SIG-M5 treated with dmso at 0.1 percent for 504 hours (cell line): Measurements from ENCODE around the gene PTPN20.
"Not testable (repeated sequence)": the region's sequence is repeated elsewhere in the genome, so short reads cannot be mapped to it uniquely, and the experiment has no call there.

Source experiments
- DNase-seq: peaks from one replicate; lab custom pipeline; 2025; ENCODE audit not compliant: unreplicated experiment; lab: John Stamatoyannopoulos, UW

The PTPN20 gene, protein sequence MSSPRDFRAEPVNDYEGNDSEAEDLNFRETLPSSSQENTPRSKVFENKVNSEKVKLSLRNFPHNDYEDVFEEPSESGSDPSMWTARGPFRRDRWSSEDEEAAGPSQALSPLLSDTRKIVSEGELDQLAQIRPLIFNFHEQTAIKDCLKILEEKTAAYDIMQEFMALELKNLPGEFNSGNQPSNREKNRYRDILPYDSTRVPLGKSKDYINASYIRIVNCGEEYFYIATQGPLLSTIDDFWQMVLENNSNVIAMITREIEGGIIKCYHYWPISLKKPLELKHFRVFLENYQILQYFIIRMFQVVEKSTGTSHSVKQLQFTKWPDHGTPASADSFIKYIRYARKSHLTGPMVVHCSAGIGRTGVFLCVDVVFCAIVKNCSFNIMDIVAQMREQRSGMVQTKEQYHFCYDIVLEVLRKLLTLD

DNA sequence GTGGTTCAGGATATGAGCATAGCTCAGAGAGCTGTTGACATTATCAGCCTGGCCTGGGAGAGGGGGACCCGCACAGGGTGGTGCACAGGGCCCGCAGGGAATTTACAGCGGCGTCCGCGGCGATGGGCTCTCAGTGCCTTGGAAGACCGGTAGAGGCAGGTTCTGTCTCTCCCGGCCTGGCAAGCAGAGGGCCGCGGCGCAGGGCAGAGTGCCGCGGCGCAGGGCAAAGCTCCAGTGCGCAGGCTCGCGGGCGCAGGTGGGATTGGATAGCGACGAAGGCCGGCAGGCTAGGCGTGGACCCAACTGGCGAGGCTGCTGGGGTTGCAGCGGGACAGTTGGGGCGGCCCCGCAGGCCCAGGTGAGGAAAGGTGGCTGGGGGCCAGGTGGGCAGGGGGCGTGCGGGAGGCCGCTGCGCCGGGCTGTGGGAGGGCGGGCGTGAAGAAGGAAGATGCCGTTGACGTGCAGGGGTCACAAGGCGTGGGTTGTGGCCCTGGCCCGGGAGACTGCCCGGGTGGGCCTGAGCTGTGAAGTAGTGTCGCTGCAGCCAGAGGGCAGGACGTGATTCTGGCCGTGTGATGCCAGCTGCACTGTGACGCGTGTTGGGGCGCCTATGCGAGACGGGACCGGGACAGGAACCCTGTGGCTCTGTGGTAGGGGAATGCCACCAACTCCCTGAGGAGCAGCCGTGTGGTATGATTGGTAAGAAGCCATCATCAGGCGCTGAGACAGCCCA lies at the start of gene PTPN20:
PTPN20 (plus strand) TSS at position 285 of the 733 bp plus-strand sequence. CDS start 21,072 bp downstream, outside the sequence.
- not testable (repeated sequence) for DNase-seq

DNA sequence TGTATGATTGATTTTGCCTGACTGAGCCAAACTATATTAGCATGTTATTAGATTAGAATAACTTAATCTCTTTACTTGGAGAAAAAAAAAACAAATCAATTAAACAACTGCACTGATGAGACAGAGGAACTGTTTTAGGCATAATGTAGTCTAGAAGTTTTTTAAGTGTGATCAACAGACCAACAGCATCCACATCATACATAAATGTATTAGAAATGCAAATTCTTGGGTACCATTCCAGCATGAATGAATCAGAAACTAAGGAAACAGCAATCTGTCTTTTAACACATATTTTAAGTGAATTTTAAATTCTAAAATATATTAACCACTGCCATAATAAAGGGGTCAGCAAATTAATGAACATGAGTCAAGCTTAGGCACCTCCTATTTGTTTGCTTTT lies 41.5 kb upstream of the PTPN20 start:
- DNase-seq, result not testable (repeated sequence)

GRCh38 chr10:46871583-46871982 lies 39.6 kb upstream of the PTPN20 start:
- DNase-seq, result not testable (repeated sequence)

DNA sequence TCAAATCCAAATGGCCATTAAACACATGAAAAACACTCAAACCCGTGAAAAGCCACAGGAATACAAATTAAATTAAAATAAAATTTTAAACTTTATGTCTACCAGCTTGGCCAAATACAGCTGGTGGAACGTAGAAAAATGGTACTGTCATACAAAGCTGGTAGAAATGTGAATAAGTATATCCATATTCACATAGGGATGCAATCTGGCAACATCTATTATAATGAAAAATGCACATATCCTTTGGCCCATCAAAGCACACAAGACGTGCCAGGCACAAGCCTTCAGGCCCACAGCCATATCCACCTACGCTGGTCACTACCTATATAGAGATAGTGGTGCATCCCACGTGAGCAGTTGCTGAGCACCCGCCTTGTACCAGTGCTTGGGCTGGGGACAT lies 35.9 kb upstream of the PTPN20 start:
- DNase-seq, result not testable (repeated sequence)

DNA sequence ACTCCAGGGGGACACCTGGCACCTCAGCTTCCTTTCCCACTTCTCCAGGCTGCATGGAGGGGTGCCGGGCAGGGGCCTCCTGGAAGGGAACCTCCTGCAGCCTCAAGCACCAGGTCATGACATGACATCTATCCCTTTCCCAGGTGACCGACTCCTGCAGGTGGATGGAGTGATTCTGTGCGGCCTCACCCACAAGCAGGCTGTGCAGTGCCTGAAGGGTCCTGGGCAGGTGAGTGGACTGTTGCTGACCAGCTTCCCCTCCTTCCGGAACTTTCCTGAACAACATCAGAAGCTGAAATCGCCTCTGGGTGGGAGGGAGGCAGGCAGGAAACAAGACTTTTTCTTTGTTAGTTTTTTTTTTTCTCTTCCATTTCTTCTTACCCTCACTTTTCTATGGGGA lies 34.5 kb upstream of the PTPN20 start:
- DNase-seq, result not testable (repeated sequence)

DNA sequence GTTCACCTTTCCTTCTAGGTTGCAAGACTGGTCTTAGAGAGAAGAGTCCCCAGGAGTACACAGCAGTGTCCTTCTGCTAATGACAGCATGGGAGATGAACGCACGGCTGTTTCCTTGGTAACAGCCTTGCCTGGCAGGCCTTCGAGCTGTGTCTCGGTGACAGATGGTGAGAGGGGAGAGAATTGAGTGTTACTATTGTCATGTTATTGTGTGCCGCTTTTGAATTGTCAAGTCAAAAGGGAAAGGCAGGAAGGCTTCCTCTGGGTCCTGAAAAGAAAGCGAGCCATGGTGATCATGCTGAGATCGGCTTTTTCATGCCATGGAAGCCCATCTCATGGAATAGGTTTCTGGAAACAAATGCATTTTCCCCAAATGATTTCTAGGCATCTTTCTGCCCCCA lies 32.5 kb upstream of the PTPN20 start:
- DNase-seq, result not testable (repeated sequence)

- DNase-seq, result not testable (repeated sequence)
These were observed 20.2 kb upstream of the PTPN20 start for GRCh38 chr10:46890813-46891611.

DNA sequence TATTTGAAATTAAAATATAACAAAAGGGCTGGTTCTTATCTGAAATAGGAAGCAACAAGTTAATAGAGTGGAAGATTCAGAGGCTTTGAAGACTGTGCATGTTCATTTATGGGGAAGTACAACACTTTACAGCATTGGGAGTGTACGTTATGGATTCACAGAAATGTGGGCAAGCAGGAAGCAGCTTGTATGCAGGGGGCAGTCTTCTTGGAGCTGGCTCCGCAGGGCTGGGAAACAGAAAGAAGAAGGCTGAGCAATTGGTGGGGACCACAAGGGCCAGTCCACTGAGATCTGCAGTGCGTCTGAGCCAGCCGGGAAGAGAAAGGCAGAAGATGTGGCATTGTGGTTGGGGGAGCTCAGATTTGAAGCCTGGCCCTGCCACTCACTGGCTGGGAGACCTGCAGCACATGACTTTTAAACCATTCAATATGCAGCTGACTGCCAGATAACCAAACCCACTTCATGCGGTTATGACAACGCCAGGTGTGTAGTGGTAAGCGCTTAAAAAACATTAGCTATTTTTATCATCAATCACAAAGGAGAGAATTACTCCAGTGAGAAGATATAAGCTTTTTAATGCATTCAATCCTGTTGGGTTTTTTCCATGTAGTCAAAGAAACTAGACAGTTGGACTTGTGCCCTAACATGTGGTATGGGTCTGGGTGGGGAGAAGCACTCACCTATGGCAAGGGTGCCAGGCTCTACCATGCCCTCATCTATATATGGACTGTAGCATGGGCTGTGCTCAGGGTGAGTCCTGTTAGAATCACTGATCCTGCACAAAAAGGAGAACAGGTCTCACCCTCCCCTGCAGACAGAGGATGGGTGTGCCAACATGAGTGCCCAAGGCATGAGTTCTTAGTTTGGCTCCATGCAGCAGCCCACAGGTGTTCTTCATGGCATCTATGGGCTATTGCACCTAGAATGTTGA lies 14.2 kb upstream of the PTPN20 start:
- not testable (repeated sequence) for DNase-seq

GRCh38 chr10:46901247-46901646 lies 10.0 kb upstream of the PTPN20 start:
- not testable (repeated sequence) for DNase-seq

GRCh38 chr10:46903874-46904273 lies 7.4 kb upstream of the PTPN20 start:
- not testable (repeated sequence) for DNase-seq

DNA sequence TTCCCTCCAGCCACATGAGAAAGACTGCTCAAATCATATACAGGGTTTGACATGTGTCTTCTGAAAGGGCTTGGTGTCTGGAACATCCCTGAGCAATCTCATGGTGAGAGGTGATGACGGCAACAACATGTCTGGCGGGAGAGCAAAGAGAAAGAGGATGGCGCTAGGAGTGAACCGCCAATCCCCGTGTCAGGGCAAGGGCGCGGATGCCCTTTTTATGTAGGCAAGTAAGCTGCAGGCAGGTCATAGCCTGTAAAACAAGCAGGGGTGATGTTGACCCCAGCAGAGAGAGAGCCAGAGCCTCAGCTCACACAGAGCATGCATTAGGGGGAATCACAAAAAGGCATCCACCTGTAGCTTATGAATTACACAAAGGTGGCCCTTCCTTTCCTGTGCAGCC lies 4.9 kb upstream of the PTPN20 start:
- DNase-seq, result not testable (repeated sequence)

GRCh38 chr10:46907185-46908117 lies 3.8 kb upstream of the PTPN20 start:
- DNase-seq, result not testable (repeated sequence)

DNA sequence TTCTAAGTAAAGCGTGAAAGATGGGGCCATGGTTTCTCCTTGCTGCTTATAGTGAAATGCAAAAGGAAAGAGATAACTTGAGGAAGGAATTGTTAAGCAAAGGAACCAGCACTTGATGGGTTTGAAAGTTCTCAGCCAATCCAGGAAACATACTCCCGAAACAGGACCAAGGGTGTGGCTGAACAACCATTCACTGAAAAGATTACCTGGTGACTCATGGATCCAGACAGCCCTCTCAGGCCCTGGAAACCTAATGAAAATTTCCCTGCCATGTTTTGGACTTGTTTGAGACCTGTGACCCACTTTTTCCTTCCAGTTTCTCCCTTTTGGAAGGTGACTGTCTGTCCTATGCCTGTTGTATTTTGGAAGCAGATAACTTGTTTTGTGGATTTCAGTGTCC lies 11.3 kb downstream of the PTPN20 start:
- not testable (repeated sequence) for DNase-seq

DNA sequence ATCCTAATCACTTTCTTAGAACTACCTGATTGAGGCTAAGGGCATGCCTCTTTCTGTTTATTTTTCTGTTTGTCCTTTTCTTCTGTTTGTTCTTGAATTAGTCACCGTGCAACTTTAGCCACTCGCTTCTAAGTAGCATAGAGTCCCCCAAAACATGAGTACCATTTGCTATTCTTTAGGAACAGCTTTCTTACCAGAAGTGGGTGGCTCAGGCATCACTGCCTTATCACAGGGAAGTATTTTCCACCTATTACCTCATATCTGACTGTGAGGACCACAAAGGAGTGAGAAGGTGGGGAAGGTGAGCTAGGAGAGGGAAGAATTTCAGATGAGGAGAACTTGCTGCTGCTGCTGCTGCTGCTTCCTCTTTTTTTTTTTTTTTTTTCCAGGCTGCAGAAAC lies 13.9 kb downstream of the PTPN20 start:
- not testable (repeated sequence) for DNase-seq

DNA sequence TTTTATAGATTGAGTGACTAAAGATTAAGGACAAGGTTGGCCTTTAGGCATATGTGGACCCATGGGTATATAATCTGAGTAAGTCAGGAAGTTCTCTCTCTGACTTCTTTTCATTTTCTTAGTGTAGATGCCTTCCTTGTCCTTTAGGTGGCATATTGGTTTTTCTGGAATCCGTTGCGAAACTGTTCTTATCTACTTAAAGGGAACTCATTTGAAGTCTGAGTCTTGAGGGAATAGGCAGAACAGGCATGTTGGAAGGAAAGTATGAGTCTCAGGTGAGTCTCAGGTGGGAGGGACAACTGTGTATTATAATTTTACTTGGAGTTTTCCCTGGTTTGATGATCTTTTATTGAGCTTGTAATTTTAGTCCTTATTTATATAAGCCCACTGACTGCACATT lies 14.6 kb downstream of the PTPN20 start:
- not testable (repeated sequence) for DNase-seq

DNA sequence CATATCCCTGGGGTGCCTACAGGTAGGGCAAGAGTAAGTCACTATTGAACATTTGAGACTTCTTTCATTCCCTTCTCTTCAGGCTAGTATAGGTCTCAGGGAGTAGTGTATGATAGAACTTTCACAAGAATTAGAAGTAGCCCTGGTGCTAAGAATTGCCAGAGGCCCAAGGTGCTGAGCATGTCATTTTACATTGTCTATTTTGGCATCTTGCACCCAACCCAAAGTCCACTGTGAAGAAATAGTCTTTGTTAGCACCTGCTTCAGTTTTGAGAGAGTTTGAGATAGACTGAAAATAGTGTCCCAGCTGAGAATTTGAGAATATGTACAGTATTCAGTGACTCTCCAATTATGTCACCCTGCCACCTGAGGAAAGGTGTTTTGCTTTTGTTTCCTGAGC lies 17.6 kb downstream of the PTPN20 start:
- DNase-seq, result not testable (repeated sequence)

- not testable (repeated sequence) for DNase-seq
These were observed 21.2 kb downstream of the PTPN20 start for GRCh38 chr10:46932383-46932782.

DNA sequence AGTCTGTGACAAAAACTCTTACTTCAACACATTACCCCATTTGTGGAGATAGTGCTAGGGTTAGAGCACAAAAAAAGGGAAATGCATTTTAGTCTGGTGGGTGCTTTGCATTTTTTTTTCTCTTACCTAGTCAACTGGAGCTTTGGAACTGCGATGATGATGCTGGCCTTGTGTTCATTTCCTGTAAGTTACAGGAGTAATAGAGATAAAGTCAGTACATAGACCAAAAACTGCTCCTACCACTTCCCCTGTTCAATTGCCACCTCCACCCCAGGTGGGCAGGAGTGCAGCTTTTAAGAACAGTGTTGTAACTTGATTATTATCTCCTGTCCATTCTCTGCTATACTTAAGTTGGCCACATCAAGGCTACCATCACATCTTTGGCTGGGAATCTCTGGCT lies 29.9 kb downstream of the PTPN20 start:
- DNase-seq, result not testable (repeated sequence)
